Transverse colon (tissue), 4 donors: ENCODE results near the gene UBR3.
"Not testable (repeated sequence)": the region's sequence is repeated elsewhere in the genome, so short reads cannot be mapped to it uniquely, and the experiment has no call there.

Source experiments
- CTCF ChIP-seq, 5 experiments: fragments of 200-600 bp in 3 of 5; fragments of 450-650 bp in 2 of 5; sonication (generic) in 3 of 5; IDR thresholded peaks; 1 replicate in 2 of 5; 2 replicates in 3 of 5; pipeline ENCODE4 v1.5.1; 2016 to 2017; ENCODE audit warnings: antibody characterized with exemption in 5 of 5, inconsistent platforms in 3 of 5, mild to moderate bottlenecking in 2 of 5, moderate library complexity in 1 of 5
- POLR2A ChIP-seq: fragments of 450-650 bp; IDR thresholded peaks from one replicate; pipeline ENCODE4 v1.6.1; 2016; ENCODE audit warnings: antibody characterized with exemption, mild to moderate bottlenecking, moderate library complexity
- POLR2AphosphoS5 ChIP-seq, 3 donors: sonication (generic); formaldehyde crosslinking; IDR thresholded peaks; one replicate each; pipeline ENCODE4 v1.6.1; 2016; ENCODE audit warnings: antibody characterized with exemption in 3 of 3

- TF ChIP-seq CTCF (IDR thresholded peaks at IDR 0.05); POLR2A; POLR2AphosphoS5 (IDR thresholded peaks at IDR 0.05): not testable (repeated sequence)
Measured at GRCh38 chr2:169820101-169820500, 7.2 kb upstream of the UBR3 start.
